Measurements from ENCODE around the gene NOL4L.

Gene NOL4L

DNA sequence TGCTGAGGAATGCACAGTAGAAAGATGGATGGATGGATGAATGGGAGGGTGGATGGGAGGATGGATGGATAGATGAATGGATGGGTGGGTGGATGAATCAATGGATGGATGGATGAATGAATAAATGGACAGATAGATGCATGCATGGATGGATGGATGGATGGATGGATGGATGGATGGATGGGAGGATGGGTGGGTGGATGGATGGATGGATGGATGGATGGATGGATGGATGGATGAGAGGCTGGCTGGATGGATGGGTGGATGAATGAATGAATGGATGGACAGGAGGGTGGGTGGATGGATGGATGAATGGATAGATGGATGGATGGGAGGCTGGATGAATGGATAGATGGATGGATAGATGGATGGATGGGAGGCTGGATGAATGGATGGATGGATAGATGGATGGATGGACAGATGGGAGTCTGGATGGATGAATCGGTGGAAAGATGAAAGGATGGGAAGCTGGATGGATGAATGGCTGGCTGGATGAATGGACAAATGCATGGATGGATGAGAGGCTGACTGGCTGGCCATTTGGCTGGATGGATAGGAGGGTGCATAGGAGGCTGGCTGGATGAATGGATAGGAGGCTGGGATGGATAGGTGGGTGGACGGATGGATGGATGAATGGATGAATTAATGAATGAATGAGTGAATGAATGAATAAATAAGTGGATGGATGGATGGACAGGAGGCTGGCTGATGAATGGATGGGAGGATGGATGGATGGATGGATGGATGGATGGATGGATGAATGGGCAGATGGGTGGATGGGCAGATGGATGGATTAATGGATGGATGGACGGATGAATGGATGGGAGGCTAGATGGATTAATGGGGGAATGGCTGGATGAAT is 28.3 kb upstream of the NOL4L start:
- DNase-seq (ENCODE audit: low read depth in 2 of 2) = no peak

DNA sequence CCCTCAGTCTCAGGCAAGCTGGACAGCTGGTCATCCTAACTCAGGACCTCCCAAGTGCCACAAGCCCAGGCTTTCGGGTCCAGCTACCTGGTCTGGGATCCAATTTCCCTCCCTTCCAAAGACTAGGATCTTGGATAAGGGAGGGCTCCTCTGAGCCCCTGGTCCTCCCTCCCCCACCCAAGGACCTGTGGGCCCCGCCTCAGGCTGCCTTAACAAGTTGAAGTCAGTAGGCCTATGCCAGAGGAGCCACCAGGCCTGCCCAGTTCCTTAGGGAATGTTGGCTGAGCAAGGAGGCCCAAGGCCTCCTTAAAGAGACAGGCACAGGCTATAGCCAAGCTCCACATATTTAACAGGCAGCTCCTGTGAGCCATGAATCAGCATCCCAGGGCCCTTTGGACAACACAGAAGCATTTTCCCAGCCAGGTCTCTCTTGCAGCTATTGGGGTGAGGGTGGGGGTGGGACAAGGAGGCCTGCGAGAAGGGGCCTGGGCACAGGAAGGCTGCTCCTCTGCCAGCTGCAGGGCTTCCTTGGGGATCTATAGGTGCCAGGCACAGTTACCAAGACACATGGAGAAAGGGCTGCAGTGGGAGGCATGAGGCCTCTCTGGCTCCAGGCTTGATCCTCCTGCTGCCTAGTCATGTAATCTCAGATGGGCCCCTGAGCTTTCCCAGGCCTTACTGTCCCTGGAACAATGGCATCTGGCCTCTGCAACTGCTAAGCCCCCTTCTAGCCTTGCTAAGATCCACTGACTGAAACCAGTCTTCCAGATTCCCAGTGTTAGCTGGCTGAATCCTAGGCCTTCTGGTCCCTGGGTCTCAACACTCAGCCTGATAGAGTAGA is 27.4 kb upstream of the NOL4L start:
- no peak for DNase-seq (ENCODE audit: low read depth in 2 of 2)

DNA sequence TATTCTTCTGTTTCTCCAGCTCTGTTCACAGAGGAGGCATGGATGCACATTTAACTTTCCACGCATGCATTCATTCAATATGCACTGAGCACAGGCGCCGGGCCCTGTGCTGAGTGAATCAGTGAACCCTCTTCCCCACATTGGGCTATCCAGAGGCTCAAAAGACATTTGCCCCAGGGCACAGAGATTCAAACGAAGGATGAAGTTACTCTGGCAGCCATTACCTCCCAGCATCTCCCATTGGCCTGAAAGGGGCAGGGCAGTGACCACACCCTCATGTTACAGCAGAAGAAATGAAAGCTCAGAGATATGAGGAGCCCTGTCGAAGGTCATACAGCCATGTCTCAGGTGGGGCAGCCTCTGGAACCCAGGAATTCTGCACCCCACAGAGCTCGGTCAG is 26.7 kb upstream of the NOL4L start:
- DNase-seq (ENCODE audit: low read depth in 2 of 2) = no peak

GRCh38 chr20:32611286-32611685 is 26.2 kb upstream of the NOL4L start:
- no peak for DNase-seq (ENCODE audit: low read depth in 2 of 2)

- DNase-seq (ENCODE audit: low read depth in 2 of 2) = no peak
Observed at GRCh38 chr20:32610472-32611218, 25.5 kb upstream of the NOL4L start.

DNA sequence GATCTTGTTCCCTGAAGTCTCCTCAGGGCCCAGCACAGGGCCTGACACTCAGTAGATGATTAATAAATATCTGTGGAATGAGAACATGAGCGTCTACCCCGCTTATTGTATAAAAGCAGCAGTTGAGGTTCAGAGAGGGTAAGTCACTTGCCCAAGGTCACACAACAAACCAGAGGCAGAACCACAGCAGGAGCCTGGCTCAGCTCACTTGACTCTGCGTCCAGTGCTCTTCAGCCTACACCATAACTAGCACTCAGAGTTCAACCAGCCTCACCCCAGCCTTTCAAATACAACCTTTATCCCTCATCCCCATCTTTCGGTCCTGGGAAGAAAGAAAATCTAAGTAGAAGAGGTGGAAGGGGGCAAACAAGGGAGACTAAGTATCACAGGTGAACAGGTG is 24.9 kb upstream of the NOL4L start:
- DNase-seq (ENCODE audit: low read depth in 2 of 2) = no peak

GRCh38 chr20:32609111-32609773 is 24.1 kb upstream of the NOL4L start:
- DNase-seq (ENCODE audit: low read depth in 2 of 2) = no peak

GRCh38 chr20:32608664-32609015 is 23.5 kb upstream of the NOL4L start:
- DNase-seq (ENCODE audit: low read depth in 2 of 2) = no peak

- DNase-seq (ENCODE audit: low read depth in 2 of 2) = no peak
Observed at GRCh38 chr20:32607727-32608663, 22.9 kb upstream of the NOL4L start.

DNA sequence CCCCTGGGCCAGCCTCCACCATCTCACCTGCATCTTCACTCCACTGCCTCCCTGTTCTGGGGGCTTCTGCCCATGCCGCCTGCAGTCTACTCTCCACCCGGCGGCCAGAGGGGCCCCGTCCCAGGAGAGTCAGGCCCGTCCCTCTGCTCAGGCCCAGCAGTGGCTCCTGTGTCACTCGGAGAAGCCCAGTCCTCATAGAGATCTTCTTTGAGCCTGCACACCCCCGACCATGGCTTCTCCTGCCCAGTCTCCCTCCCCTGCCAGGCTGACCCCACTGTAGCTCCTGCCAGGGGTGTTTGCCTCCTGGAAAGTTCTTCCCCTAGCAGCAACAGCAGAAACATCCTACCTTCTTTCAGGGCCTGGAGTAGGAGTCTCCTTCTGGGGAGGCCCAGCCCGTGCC is 22.2 kb upstream of the NOL4L start:
- no peak for DNase-seq (ENCODE audit: low read depth in 2 of 2)

GRCh38 chr20:32606790-32607189 is 21.7 kb upstream of the NOL4L start:
- DNase-seq (ENCODE audit: low read depth in 2 of 2) = no peak

DNA sequence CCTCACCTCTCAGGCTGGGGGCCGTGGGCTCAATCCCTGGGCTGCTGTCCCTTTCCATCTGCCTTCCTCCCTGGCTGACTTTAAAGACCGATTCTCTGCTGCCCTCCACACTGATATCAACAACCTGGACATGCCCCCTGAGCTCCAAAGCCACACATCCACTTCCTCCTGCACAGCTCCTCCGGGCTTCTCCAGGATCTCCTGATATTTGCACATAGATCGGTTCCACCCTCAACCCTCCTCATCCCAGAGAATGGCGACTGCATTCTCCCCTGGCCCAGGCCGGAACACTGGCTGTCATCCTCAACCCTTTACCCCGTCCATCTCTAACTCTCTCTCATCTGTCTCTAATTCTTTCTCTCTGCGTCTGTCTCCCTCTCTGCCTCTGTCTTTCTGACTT is 21.0 kb upstream of the NOL4L start:
- no peak for DNase-seq (ENCODE audit: low read depth in 2 of 2)

DNA sequence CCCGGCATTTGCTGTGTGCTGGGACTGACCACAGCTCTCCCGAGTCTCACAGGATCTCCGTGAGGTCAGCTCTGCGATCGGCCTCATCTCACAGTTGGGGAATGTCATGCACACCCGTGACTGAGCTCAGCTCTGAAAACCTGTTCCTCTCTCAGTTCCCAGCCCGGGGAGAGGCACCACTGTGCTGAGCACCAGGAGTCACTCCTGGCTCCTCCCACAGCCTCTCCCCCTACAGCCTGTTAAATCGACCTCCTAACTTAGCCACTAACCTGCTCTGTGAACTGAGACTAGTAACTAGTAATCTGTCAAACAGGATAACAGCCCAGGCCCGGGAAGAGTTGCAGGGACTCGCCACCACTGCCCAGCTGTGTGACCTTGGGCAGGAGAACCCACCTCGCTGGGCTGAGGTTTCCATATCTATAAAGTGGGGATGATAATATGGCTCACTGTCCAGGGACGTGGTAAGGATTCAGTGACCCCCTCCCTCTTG is 20.1 kb upstream of the NOL4L start:
- no peak for DNase-seq (ENCODE audit: low read depth in 2 of 2)

- no peak for DNase-seq (ENCODE audit: low read depth in 2 of 2)
Observed at GRCh38 chr20:32603046-32603726, 18.1 kb upstream of the NOL4L start.

DNA sequence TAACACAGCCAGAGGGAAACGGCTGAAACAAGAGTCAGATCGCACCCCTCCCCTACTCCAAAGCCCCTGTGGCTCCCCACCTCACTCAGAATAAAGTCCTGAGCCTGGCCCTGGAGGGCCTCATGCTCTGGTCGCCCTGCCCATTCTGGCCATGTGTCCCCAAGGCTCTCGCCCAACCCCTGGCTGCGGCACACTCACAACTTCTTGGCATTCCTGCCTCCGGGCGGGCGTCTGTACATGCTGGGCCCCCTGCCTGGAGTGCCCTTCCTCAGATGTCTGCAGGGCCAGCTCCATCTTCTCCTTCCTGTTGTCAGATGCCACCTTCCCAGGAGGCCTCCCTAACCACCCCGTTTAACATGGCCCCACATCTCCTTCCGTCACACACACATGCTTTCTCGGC is 17.1 kb upstream of the NOL4L start:
- no peak for DNase-seq (ENCODE audit: low read depth in 2 of 2)

DNA sequence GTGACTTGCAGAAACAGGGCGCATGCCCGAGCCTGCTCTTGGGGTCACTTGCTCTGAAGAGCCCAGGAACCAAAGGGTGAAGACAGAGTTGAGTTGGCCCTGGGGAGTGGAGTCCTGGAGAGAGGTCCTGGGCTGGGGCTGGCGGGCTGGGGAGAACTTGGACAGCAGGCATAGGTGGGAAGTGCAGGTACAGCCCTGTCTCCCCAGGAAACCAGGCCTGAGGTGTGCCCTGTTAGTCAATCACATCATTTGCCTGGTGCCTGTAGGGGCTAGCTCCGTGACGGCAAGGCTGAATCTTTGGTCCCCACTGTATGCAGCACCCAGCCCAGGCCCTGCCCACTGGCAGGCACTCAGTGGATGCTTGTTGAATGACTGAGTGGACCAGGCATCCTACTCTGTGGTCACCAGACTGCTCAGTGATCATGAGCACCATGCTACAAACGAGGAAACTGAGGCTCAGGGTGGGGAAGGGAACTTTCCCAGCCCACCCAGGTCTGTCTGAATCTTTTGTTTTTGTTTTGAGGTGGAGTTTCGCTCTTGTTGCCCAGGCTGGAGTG is 15.6 kb upstream of the NOL4L start:
- no peak for DNase-seq (ENCODE audit: low read depth in 2 of 2)

DNA sequence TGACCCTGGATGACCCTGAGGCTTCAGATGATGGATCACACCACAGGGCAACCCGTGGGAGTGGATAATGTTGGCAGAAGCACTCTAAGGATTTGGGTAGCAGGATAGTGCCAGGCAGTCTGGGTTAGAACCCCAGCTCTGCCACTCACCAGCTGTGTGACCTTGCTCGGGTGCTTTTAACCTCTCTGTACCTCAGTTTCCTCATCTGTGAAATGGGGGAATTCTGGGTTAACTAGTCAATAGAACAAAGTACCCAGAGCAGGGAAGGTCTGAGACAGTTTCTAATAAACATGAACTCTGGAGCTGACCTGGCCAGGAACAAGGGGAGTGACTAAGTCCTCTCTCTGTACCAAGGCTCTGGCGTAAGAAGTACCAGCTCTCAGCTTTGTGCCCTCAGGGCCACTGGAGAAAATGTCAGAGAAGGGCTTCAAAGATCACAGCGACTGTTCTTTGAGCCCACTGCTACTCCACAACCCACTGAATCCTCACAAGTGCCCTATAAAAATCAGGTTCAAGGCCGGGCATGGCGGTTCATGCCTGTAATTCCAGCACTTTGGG is 14.7 kb upstream of the NOL4L start:
- no peak for DNase-seq (ENCODE audit: low read depth in 2 of 2)

DNA sequence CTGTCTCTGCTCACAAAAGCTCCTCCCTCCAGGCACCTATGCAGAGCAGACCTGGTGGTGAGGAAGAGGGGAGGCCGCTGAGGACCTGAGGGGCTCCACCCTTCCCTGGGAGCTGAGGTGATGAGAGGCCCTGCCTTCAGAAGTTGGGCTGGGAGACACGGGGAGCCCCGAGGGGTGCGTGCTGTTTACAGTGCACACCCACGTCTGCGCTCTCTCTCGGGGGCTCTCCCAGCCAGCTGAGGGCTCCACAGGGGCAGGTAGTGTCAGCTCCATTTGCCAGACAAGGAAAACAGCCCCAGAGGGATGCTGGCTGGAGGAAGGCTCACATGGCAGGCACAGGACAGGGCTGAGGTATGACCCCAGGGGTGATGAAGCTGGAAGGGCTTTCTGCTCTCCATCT is 13.5 kb upstream of the NOL4L start:
- no peak for DNase-seq (ENCODE audit: low read depth in 2 of 2)

GRCh38 chr20:32597714-32598113 is 12.6 kb upstream of the NOL4L start:
- no peak for DNase-seq (ENCODE audit: low read depth in 2 of 2)
